Measurements from ENCODE around the gene ZNF146. TPM values are rescaled to one million over a fixed set of nuclear protein-coding genes. Genes with fewer than 3 reads are reported as not detected.

The ZNF146 gene
- total RNA-seq, 3 donors from 2014 or later, result 32.8 to 45.9 (median 40.7) TPM

Other genes with a start within 250 kb of the ZNF146 start
- gene SDHAF1, start 219.9 kb upstream of the ZNF146 start, total RNA-seq, result 10 to 100 TPM; 18.1 to 22.0 (median 19.1) TPM
- gene SYNE4, start 206.3 kb upstream of the ZNF146 start, total RNA-seq, result 1 to 10 TPM; 3.5 to 7.9 (median 6.9) TPM
- gene ALKBH6, start 200.9 kb upstream of the ZNF146 start, total RNA-seq, result 10 to 100 TPM; 20.2 to 24.1 (median 22.0) TPM
- 10 to 100 TPM in 1 of 3 donors, 1 to 10 TPM in 2; 4.6 to 68.9 (median 8.1) TPM for gene CLIP3, start 182.2 kb upstream of the ZNF146 start, total RNA-seq
- gene THAP8, start 160.8 kb upstream of the ZNF146 start, total RNA-seq, result 10 to 100 TPM in 1 of 3 donors, 1 to 10 TPM in 2; 3.7 to 10.1 (median 4.4) TPM
- gene WDR62, start 160.2 kb upstream of the ZNF146 start, total RNA-seq, result 1 to 10 TPM; 1.6 to 4.1 (median 1.9) TPM
- not detected for gene OVOL3, start 104.0 kb upstream of the ZNF146 start, total RNA-seq
- gene POLR2I, start 100.2 kb upstream of the ZNF146 start, total RNA-seq, result 10 to 100 TPM; 42.7 to 66.4 (median 47.4) TPM
- 100 to 1,000 TPM in 1 of 3 donors, 10 to 100 TPM in 2; 81.9 to 106 (median 90.8) TPM for gene TBCB, start 99.6 kb upstream of the ZNF146 start, total RNA-seq
- gene CAPNS1, start 75.0 kb upstream of the ZNF146 start, total RNA-seq, result 100 to 1,000 TPM; 501 to 878 (median 756) TPM
- 100 to 1,000 TPM in 1 of 3 donors, 10 to 100 TPM in 1, 1 to 10 TPM in 1; 6.0 to 115 (median 11.3) TPM for gene COX7A1, start 62.7 kb upstream of the ZNF146 start, total RNA-seq
- gene ZNF565, start 441 bp upstream of the ZNF146 start, total RNA-seq, result 1 to 10 TPM; 2.9 to 7.8 (median 3.1) TPM
- gene ZFP14, start 164.1 kb downstream of the ZNF146 start, total RNA-seq, result 1 to 10 TPM; 3.4 to 7.5 (median 5.0) TPM
- 1 to 10 TPM; 1.1 to 5.3 (median 1.2) TPM for gene ZFP82, start 203.5 kb downstream of the ZNF146 start, total RNA-seq